K562 (cell line): Measurements from ENCODE around the gene PTPN12. TPM values are rescaled to one million over a fixed set of nuclear protein-coding genes. Genes with fewer than 3 reads are reported as not detected.

Experiments
- CBFB ChIP-seq: sonication (generic); formaldehyde crosslinking; IDR thresholded peaks from 2 replicates; pipeline ENCODE4 v1.4.0; 2020; ENCODE audit warnings: mild to moderate bottlenecking, missing genetic modification reagents
- CTBP1 ChIP-seq: fragments of 450-650 bp; IDR thresholded peaks from 2 replicates; pipeline ENCODE4 v1.6.1; 2016; ENCODE audit warnings: borderline replicate concordance
- DPF2 ChIP-seq: fragments of 450-650 bp; IDR thresholded peaks from 2 replicates; pipeline ENCODE4 v1.6.1; 2016
- ETV1 ChIP-seq: fragments of 450-650 bp; conservative IDR thresholded peaks from 2 replicates; pipeline ENCODE4 v1.6.1; 2016; ENCODE audit warnings: missing genetic modification characterization, control low read depth, low read depth, missing compliant biosample characterization
- IFI16 ChIP-seq: fragments of 250-450 bp; sonication (Bioruptor Pico); IDR thresholded peaks from 2 replicates; pipeline ENCODE4 v2.1.2; 2022; ENCODE audit warnings: mild to moderate bottlenecking, inconsistent platforms
- JUND ChIP-seq, 2 experiments: IDR thresholded peaks; 2 replicates in 1 of 2; 3 replicates in 1 of 2; pipeline ENCODE4 v1.6.1; 2011; ENCODE audit warnings: borderline replicate concordance in 2 of 2, low read depth in 2 of 2, low read length in 2 of 2, improper control_type of control experiment in 1 of 2, missing biosample characterization in 1 of 2, missing genetic modification characterization in 1 of 2, missing genetic modification reagents in 1 of 2
- KAT7 ChIP-seq: sonication (generic); formaldehyde crosslinking; IDR thresholded peaks from 2 replicates; pipeline ENCODE4 v1.8.0; 2022; ENCODE audit warnings: missing genetic modification reagents, mild to moderate bottlenecking, borderline replicate concordance
- MBD2 ChIP-seq: sonication (generic); IDR thresholded peaks from 2 replicates; pipeline ENCODE4 v1.6.1; 2016; ENCODE audit warnings: low read depth, borderline replicate concordance
- MEIS2 ChIP-seq: fragments of 450-650 bp; IDR thresholded peaks from 2 replicates; pipeline ENCODE4 v1.6.1; 2014; ENCODE audit warnings: mild to moderate bottlenecking; ENCODE audit not compliant: partially characterized antibody
- MTA3 ChIP-seq: fragments of 450-650 bp; formaldehyde crosslinking; IDR thresholded peaks from 2 replicates; pipeline ENCODE4 v1.6.1; 2017; ENCODE audit warnings: mild to moderate bottlenecking, borderline replicate concordance
- MYBL2 ChIP-seq, 2 experiments: fragments of 450-650 bp in 1 of 2; sonication (generic) in 1 of 2; formaldehyde crosslinking in 1 of 2; IDR thresholded peaks; 2 replicates each; pipeline versions ENCODE4 v1.6.1 to v1.8.1; 2017 to 2022; ENCODE audit warnings: borderline replicate concordance in 1 of 2, inconsistent platforms in 1 of 2, low read depth in 1 of 2, mild to moderate bottlenecking in 1 of 2, missing genetic modification reagents in 1 of 2, moderate library complexity in 1 of 2
- MYC ChIP-seq, 2 experiments: fragments of 250-450 bp in 1 of 2; sonication (Bioruptor Pico) in 1 of 2; IDR thresholded peaks; 2 replicates each; pipeline versions ENCODE4 v1.5.1 to v1.6.1; 2012 to 2021; ENCODE audit warnings: low read depth in 2 of 2, borderline replicate concordance in 1 of 2, improper control_type of control experiment in 1 of 2, low read length in 1 of 2, mild to moderate bottlenecking in 1 of 2, moderate library complexity in 1 of 2
- NBN ChIP-seq: fragments of 450-650 bp; IDR thresholded peaks from 2 replicates; pipeline ENCODE4 v1.6.1; 2016; ENCODE audit warnings: low read depth, mild to moderate bottlenecking
- NFRKB ChIP-seq: fragments of 450-650 bp; IDR thresholded peaks from 2 replicates; pipeline ENCODE4 v1.6.1; 2016; ENCODE audit warnings: low read depth
- NR2C1 ChIP-seq, 2 experiments: fragments of 450-650 bp; IDR thresholded peaks; 2 replicates each; pipeline ENCODE4 v1.6.1; 2017; ENCODE audit warnings: mild to moderate bottlenecking in 2 of 2, antibody characterized with exemption in 1 of 2, inconsistent platforms in 1 of 2, missing compliant biosample characterization in 1 of 2, missing genetic modification characterization in 1 of 2
- NR2C2 ChIP-seq, 2 experiments: fragments of 200-800 bp in 1 of 2; sonication (Bioruptor generic) in 1 of 2; sonication (generic) in 1 of 2; formaldehyde crosslinking in 1 of 2; IDR thresholded peaks; 2 replicates each; pipeline versions ENCODE4 v1.6.1 to v1.8.0; 2016 to 2022; ENCODE audit warnings: mild to moderate bottlenecking in 1 of 2, missing compliant biosample characterization in 1 of 2, missing genetic modification characterization in 1 of 2, missing genetic modification reagents in 1 of 2
- SMARCE1 ChIP-seq: fragments of 450-650 bp; IDR thresholded peaks from 2 replicates; pipeline ENCODE4 v1.7.1; 2016; ENCODE audit warnings: mild to moderate bottlenecking
- SUPT5H ChIP-seq: fragments of 450-650 bp; IDR thresholded peaks from 2 replicates; pipeline ENCODE4 v1.6.1; 2016
- TAF1 ChIP-seq: IDR thresholded peaks from 2 replicates; pipeline ENCODE4 v1.6.1; 2011; ENCODE audit warnings: mild to moderate bottlenecking, low read length, moderate library complexity; ENCODE audit not compliant: insufficient read depth, control insufficient read depth, severe bottlenecking; ENCODE audit errors: extremely low read depth
- TBL1XR1 ChIP-seq, 2 experiments: IDR thresholded peaks; 2 replicates each; pipeline ENCODE4 v1.6.1; 2012; ENCODE audit warnings: improper control_type of control experiment in 2 of 2, low read length in 2 of 2, mild to moderate bottlenecking in 1 of 2
- YY1 ChIP-seq, 3 experiments: IDR thresholded peaks; 2 replicates each; pipeline ENCODE4 v1.6.1; 2011; ENCODE audit warnings: low read length in 2 of 3, mild to moderate bottlenecking in 2 of 3, moderate library complexity in 2 of 3, borderline replicate concordance in 1 of 3, control low read depth in 1 of 3, low read depth in 1 of 3; ENCODE audit not compliant: insufficient read depth in 3 of 3, insufficient replicate concordance in 2 of 3, control insufficient read depth in 1 of 3, insufficient read length in 1 of 3; ENCODE audit errors: extremely low read depth in 1 of 3
- polyA plus RNA-seq, 8 experiments: library from polyadenylated mRNA; depleted of rRNA in 4 of 8; stranded (reverse) in 5 of 8; unstranded in 3 of 8; fragments of >200 nt; fragmentation: Nextera tagmentation in 2 of 8; fragmentation: Illumina TruSeq in 1 of 8; extraction: Ambion mirVana in 2 of 8; extraction: Trizol in 1 of 8; gene quantifications; 2 replicates each; pipeline versions ENCODE4 v1.2.1 to v1.2.3, GENCODE V29; 2011 to 2014; ENCODE audit warnings: inconsistent platforms in 1 of 8, missing spikeins in 1 of 8
- total RNA-seq, 7 experiments: library from RNA; depleted of rRNA in 6 of 7; stranded (reverse); fragments of >200 nt in 6 of 7; fragmentation: Illumina TruSeq in 2 of 7; extraction: Trizol in 2 of 7; gene quantifications; 2 replicates each; pipeline versions ENCODE4 v1.2.1 to v1.2.3, GENCODE V29; 2011 to 2021; ENCODE audit warnings: low replicate concordance in 1 of 7
- TF ChIP-seq, protein P1 (sequence below), 2 experiments: fragments of 150-350 bp in 1 of 2; IDR thresholded peaks; 2 replicates each; pipeline ENCODE4 v1.6.1; 2012 to 2016; ENCODE audit warnings: low read depth in 2 of 2, low read length in 2 of 2, mild to moderate bottlenecking in 1 of 2, moderate library complexity in 1 of 2

Gene PTPN12
- total and polyA plus RNA-seq, 9 of the 15 experiments (the other 6 are each of a cell fraction or from before 2014, with no cell fraction given) = 15.3 to 79.8 (median 26.6) TPM

- TF ChIP-seq, protein P1, sequence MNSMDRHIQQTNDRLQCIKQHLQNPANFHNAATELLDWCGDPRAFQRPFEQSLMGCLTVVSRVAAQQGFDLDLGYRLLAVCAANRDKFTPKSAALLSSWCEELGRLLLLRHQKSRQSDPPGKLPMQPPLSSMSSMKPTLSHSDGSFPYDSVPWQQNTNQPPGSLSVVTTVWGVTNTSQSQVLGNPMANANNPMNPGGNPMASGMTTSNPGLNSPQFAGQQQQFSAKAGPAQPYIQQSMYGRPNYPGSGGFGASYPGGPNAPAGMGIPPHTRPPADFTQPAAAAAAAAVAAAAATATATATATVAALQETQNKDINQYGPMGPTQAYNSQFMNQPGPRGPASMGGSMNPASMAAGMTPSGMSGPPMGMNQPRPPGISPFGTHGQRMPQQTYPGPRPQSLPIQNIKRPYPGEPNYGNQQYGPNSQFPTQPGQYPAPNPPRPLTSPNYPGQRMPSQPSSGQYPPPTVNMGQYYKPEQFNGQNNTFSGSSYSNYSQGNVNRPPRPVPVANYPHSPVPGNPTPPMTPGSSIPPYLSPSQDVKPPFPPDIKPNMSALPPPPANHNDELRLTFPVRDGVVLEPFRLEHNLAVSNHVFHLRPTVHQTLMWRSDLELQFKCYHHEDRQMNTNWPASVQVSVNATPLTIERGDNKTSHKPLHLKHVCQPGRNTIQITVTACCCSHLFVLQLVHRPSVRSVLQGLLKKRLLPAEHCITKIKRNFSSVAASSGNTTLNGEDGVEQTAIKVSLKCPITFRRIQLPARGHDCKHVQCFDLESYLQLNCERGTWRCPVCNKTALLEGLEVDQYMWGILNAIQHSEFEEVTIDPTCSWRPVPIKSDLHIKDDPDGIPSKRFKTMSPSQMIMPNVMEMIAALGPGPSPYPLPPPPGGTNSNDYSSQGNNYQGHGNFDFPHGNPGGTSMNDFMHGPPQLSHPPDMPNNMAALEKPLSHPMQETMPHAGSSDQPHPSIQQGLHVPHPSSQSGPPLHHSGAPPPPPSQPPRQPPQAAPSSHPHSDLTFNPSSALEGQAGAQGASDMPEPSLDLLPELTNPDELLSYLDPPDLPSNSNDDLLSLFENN (IDR thresholded peaks at IDR 0.05; ENCODE audit: low read depth in 2 of 2, low read length in 2 of 2) = no peak
- TF ChIP-seq MTA3 = peak; percentile 75; the same call in 1 of the 2 replicates
- TF ChIP-seq CTBP1 = peak; percentile 77; the same call in 1 of the 2 replicates
- peak; percentile 43; the same call in 1 of the 2 replicates for TF ChIP-seq NFRKB
- peak; percentile 57; the same call in 1 of the 2 replicates for TF ChIP-seq NR2C2 (CRISPR knock-in tag; IDR thresholded peaks at IDR 0.05)
- TF ChIP-seq NR2C2 (tag; IDR thresholded peaks at IDR 0.05) = peak; percentile 93
- TF ChIP-seq JUND (IDR thresholded peaks at IDR 0.05; ENCODE audit: borderline replicate concordance, low read depth, low read length) = peak; percentile 13; the same call in 1 of the 2 replicates
- no peak; the same call in 2 of the 3 replicates for TF ChIP-seq JUND (tag; IDR thresholded peaks at IDR 0.05; ENCODE audit: borderline replicate concordance, low read depth, low read length)
- TF ChIP-seq TBL1XR1 (IDR thresholded peaks at IDR 0.05; ENCODE audit: low read length in 2 of 2) = no peak
- no peak for TF ChIP-seq MYBL2 (IDR thresholded peaks at IDR 0.05; ENCODE audit: low read depth)
- no peak for TF ChIP-seq MYBL2 (CRISPR knock-in tag; IDR thresholded peaks at IDR 0.05; ENCODE audit: borderline replicate concordance)
- TF ChIP-seq ETV1 (tag) = peak; percentile 62; the same call in 1 of the 2 replicates
- no peak for TF ChIP-seq KAT7 (CRISPR knock-in tag)
- peak; percentile 91 for TF ChIP-seq TAF1
- TF ChIP-seq YY1 (IDR thresholded peaks at IDR 0.05; ENCODE audit: borderline replicate concordance in 1 of 3, control insufficient read depth in 1 of 3, extremely low read depth in 1 of 3, insufficient read depth in 3 of 3, insufficient read length in 1 of 3, insufficient replicate concordance in 2 of 3, low read depth in 1 of 3, low read length in 2 of 3) = peak in 2 of 3 experiments; percentile 8 to 28
- peak; percentile 98 for TF ChIP-seq SUPT5H
- peak; percentile 74; the same call in 1 of the 2 replicates for TF ChIP-seq CBFB (CRISPR knock-in tag)
- peak; percentile 47; the same call in 1 of the 2 replicates for TF ChIP-seq DPF2
- TF ChIP-seq NR2C1 (IDR thresholded peaks at IDR 0.05) = peak; percentile 75
- TF ChIP-seq NR2C1 (tag; IDR thresholded peaks at IDR 0.05) = peak; percentile 57
- TF ChIP-seq NBN = peak; percentile 79
- TF ChIP-seq IFI16 = no peak
- peak; percentile 80 for TF ChIP-seq MBD2
- TF ChIP-seq SMARCE1 = peak; percentile 68
- 0 out of 2 replicates have a peak, but pooled peaks have one; percentile 52 for TF ChIP-seq MYC (IDR thresholded peaks at IDR 0.05; ENCODE audit: low read depth, low read length)
- TF ChIP-seq MYC (CRISPR knock-in tag; IDR thresholded peaks at IDR 0.05; ENCODE audit: borderline replicate concordance, low read depth) = no peak
- TF ChIP-seq MEIS2 = no peak
Observed at GRCh38 chr7:77536413-77537135, 521 bp upstream of the PTPN12 start (continued).
